ENCODE measurements around the gene MAT1A. TPM values are rescaled to one million over a fixed set of nuclear protein-coding genes. Genes with fewer than 3 reads are reported as not detected.

The MAT1A gene
- not detected for total RNA-seq

GRCh38 chr10:80289451-80290287 is at the start of gene MAT1A:
MAT1A (minus strand) TSS chr10:80289658; CDS start chr10:80289423, 235 bp downstream.

Other genes with a start within 250 kb of the MAT1A start
- gene TMEM254, start 211.0 kb downstream of the MAT1A start, total RNA-seq: 10.6 TPM
- gene PLAC9, start 156.9 kb downstream of the MAT1A start, total RNA-seq: 1.3 TPM
- 2.5 TPM for gene ANXA11, start 84.1 kb downstream of the MAT1A start, total RNA-seq
- gene DYDC1, start 67.1 kb upstream of the MAT1A start, total RNA-seq: not detected
- gene DYDC2, start 67.1 kb upstream of the MAT1A start, total RNA-seq: 2.8 TPM
- 64.2 TPM for gene PRXL2A, start 118.9 kb upstream of the MAT1A start, total RNA-seq
- gene TSPAN14, start 164.7 kb upstream of the MAT1A start, total RNA-seq: 39.4 TPM
- 1.6 TPM for gene SH2D4B, start 248.2 kb upstream of the MAT1A start, total RNA-seq

Measured in parietal lobe (tissue), 1 donor.